Neural progenitor cell (in vitro differentiated cells): ENCODE results near the gene CAMK2D. TPM values are rescaled to one million over a fixed set of nuclear protein-coding genes. Genes with fewer than 3 reads are reported as not detected.

ENCODE experiments used
- DNase-seq: peaks from one replicate; pipeline ENCODE4 v3.0.0-alpha.2; 2016; ENCODE audit warnings: low spot score
- H2AFZ ChIP-seq: fragments of 200-600 bp; sonication (generic); replicated peaks from 2 replicates; pipeline ENCODE4 v1.6.1; 2016; ENCODE audit warnings: antibody characterized with exemption
- H3F3A ChIP-seq: fragments of 200-600 bp; sonication (generic); 2 replicates; pipeline ENCODE4 v1.6.1; 2016; ENCODE audit warnings: antibody characterized with exemption, low read depth
- H3K27ac ChIP-seq: fragments of 200-600 bp; sonication (generic); 2 replicates; pipeline ENCODE4 v1.5.1; 2016; ENCODE audit warnings: mild to moderate bottlenecking
- H3K27me3 ChIP-seq: fragments of 200-600 bp; sonication (generic); 2 replicates; pipeline ENCODE4 v1.6.1; 2016; ENCODE audit warnings: mild to moderate bottlenecking, moderate library complexity
- H3K36me3 ChIP-seq: fragments of 200-600 bp; sonication (generic); 2 replicates; pipeline ENCODE4 v1.5.1; 2016
- H3K4me1 ChIP-seq: fragments of 200-600 bp; sonication (generic); 2 replicates; pipeline ENCODE4 v1.6.1; 2016; ENCODE audit warnings: mixed run types
- H3K4me2 ChIP-seq: fragments of 200-600 bp; sonication (generic); 2 replicates; pipeline ENCODE4 v1.6.1; 2016
- H3K4me3 ChIP-seq: fragments of 200-600 bp; sonication (generic); 2 replicates; pipeline ENCODE4 v1.5.1; 2016
- H3K79me2 ChIP-seq: fragments of 200-600 bp; sonication (generic); 2 replicates; pipeline ENCODE4 v1.6.1; 2016; ENCODE audit warnings: low read depth
- H3K9ac ChIP-seq: fragments of 200-600 bp; sonication (generic); 2 replicates; pipeline ENCODE4 v1.6.1; 2016
- H3K9me3 ChIP-seq: fragments of 200-600 bp; sonication (generic); 2 replicates; pipeline ENCODE4 v1.5.1; 2016; ENCODE audit warnings: low read depth
- H4K20me1 ChIP-seq: fragments of 200-600 bp; sonication (generic); 2 replicates; pipeline ENCODE4 v1.6.1; 2016; ENCODE audit warnings: low read depth
- H3K27ac Mint-ChIP-seq: 3 replicates; pipeline ENCODE4 v1.8.0; 2021; ENCODE audit warnings: mixed read lengths
- H3K27me3 Mint-ChIP-seq: 2 replicates; pipeline ENCODE4 v1.8.0; 2022; ENCODE audit warnings: low read depth, mild to moderate bottlenecking, inconsistent platforms, moderate library complexity, mixed read lengths; ENCODE audit not compliant: insufficient read depth
- H3K36me3 Mint-ChIP-seq: 3 replicates; pipeline ENCODE4 v1.8.0; 2021; ENCODE audit warnings: mixed read lengths
- H3K4me1 Mint-ChIP-seq: 3 replicates; pipeline ENCODE4 v1.8.0; 2021; ENCODE audit warnings: mixed read lengths
- H3K4me3 Mint-ChIP-seq: 3 replicates; pipeline ENCODE4 v1.8.0; 2021; ENCODE audit warnings: mild to moderate bottlenecking, moderate library complexity, mixed read lengths
- H3K9me3 Mint-ChIP-seq: 3 replicates; pipeline ENCODE4 v1.8.0; 2020; ENCODE audit warnings: mixed read lengths
- CTCF ChIP-seq: fragments of 200-600 bp; sonication (generic); IDR thresholded peaks from 2 replicates; pipeline ENCODE4 v1.5.1; 2017; ENCODE audit warnings: antibody characterized with exemption, mild to moderate bottlenecking
- EZH2 ChIP-seq: fragments of 200-600 bp; sonication (generic); IDR thresholded peaks from 2 replicates; pipeline ENCODE4 v1.6.1; 2017; ENCODE audit warnings: antibody characterized with exemption, mild to moderate bottlenecking, moderate library complexity
- EZH2phosphoT487 ChIP-seq: fragments of 200-600 bp; sonication (generic); IDR thresholded peaks from 2 replicates; pipeline ENCODE4 v1.6.1; 2017; ENCODE audit warnings: antibody characterized with exemption
- small RNA-seq: library from RNA; depleted of rRNA; stranded (forward); fragments of <200 nt; gene quantifications from one replicate; pipeline ENCODE3, GENCODE V24; 2015
- total RNA-seq: library from RNA; depleted of rRNA; stranded (reverse); fragments of >200 nt; gene quantifications from 2 replicates; pipeline ENCODE4 v1.2.3, GENCODE V29; 2015; ENCODE audit warnings: low replicate concordance

CAMK2D gene
- total RNA-seq, 1 donor from 2014 or later: 33.2 TPM

- H3K27ac ChIP-seq: no peak overlapping the region
- DNase-seq: no peak
- Mint-ChIP-seq H3K27ac (no peak overlapping the region), H3K4me3 (no peak overlapping the region), H3K36me3 (no peaks in the 10 kb centered on the region), H3K9me3 (peaks cover 2% of the 10 kb centered on the region), H3K27me3 (peaks cover 2% of the 10 kb centered on the region), H3K4me1 (peaks cover 4% of the 10 kb centered on the region)
- no peaks in the 10 kb centered on the region for H4K20me1 ChIP-seq
- peaks cover 5% of the 10 kb centered on the region for H3K4me1 ChIP-seq
- no peaks in the 10 kb centered on the region for H3K27me3 ChIP-seq
- H3K36me3 ChIP-seq: no peaks in the 10 kb centered on the region
- no peak overlapping the region for H3K4me2 ChIP-seq
- H3K79me2 ChIP-seq: no peaks in the 10 kb centered on the region
- H2AFZ ChIP-seq: no peak overlapping the region
- no peak overlapping the region for H3K4me3 ChIP-seq
- H3K9ac ChIP-seq: no peak overlapping the region
- no peaks in the 10 kb centered on the region for H3F3A ChIP-seq
- no peaks in the 10 kb centered on the region for H3K9me3 ChIP-seq
- TF ChIP-seq CTCF: no peak
- no peak for TF ChIP-seq EZH2phosphoT487
- TF ChIP-seq EZH2: no peak
These were observed 355.4 kb downstream of the CAMK2D start for GRCh38 chr4:113405874-113406722.

GRCh38 chr4:113404841-113405240 is 356.7 kb downstream of the CAMK2D start:
- peaks cover 2% of the 10 kb centered on the region for H3K27me3 Mint-ChIP-seq
- H3F3A ChIP-seq: no peaks in the 10 kb centered on the region
- H2AFZ ChIP-seq: no peak overlapping the region
- no peaks in the 10 kb centered on the region for H3K36me3 Mint-ChIP-seq
- no peak for TF ChIP-seq EZH2
- TF ChIP-seq EZH2phosphoT487: no peak
- TF ChIP-seq CTCF: no peak
- H4K20me1 ChIP-seq: no peaks in the 10 kb centered on the region
- no peaks in the 10 kb centered on the region for H3K79me2 ChIP-seq
- peaks cover 4% of the 10 kb centered on the region for H3K4me1 Mint-ChIP-seq
- peaks cover 5% of the 10 kb centered on the region for H3K4me1 ChIP-seq
- H3K27ac Mint-ChIP-seq: no peak overlapping the region
- no peak overlapping the region for H3K27ac ChIP-seq
- no peaks in the 10 kb centered on the region for H3K27me3 ChIP-seq
- H3K36me3 ChIP-seq: no peaks in the 10 kb centered on the region
- no peaks in the 10 kb centered on the region for H3K9me3 ChIP-seq
- no peak overlapping the region for H3K4me3 ChIP-seq
- H3K9me3 Mint-ChIP-seq: peaks cover 2% of the 10 kb centered on the region
- H3K4me2 ChIP-seq: no peak overlapping the region
- H3K9ac ChIP-seq: no peak overlapping the region
- no peak overlapping the region for H3K4me3 Mint-ChIP-seq
- DNase-seq: no peak

- Histone ChIP-seq H3K4me3 (no peak overlapping the region), H3K4me1 (peaks cover 5% of the 10 kb centered on the region), H2AFZ (no peak overlapping the region), H3F3A (no peaks in the 10 kb centered on the region), H3K79me2 (no peaks in the 10 kb centered on the region), H3K27me3 (no peaks in the 10 kb centered on the region), H3K27ac (no peak overlapping the region), H3K36me3 (no peaks in the 10 kb centered on the region), H3K4me2 (no peak overlapping the region), H3K9me3 (no peaks in the 10 kb centered on the region), H4K20me1 (no peaks in the 10 kb centered on the region), H3K9ac (no peak overlapping the region)
- Mint-ChIP-seq H3K9me3 (peaks cover 2% of the 10 kb centered on the region), H3K27me3 (peaks cover 2% of the 10 kb centered on the region), H3K4me3 (no peak overlapping the region), H3K36me3 (no peaks in the 10 kb centered on the region), H3K4me1 (peaks cover 4% of the 10 kb centered on the region), H3K27ac (no peak overlapping the region)
- DNase-seq: no peak
- no peak for TF ChIP-seq CTCF
- TF ChIP-seq EZH2: no peak
- TF ChIP-seq EZH2phosphoT487: no peak
These were observed 357.4 kb downstream of the CAMK2D start for GRCh38 chr4:113404167-113404571.

Small RNA genes lying within 50 kb of the gene (small RNA-seq; reads per million reads assigned to genes)
- gene RN7SL184P (not detected), gene RNU1-138P (not detected)

Other genes with a start within 250 kb of the CAMK2D start
- 0.25 and 0.28 TPM in 2 replicates for gene ARSJ, start 217.9 kb upstream of the CAMK2D start, total RNA-seq